Ectodermal cell (in vitro differentiated cells): ENCODE measurements around the gene LBHD2.

Experiments
- H3K27ac ChIP-seq: 2 replicates; pipeline ENCODE4 v1.7.0; 2013; ENCODE audit warnings: mild to moderate bottlenecking, low read depth, low read length; ENCODE audit not compliant: insufficient read depth, poor library complexity, severe bottlenecking
- H3K27me3 ChIP-seq: 2 replicates; pipeline ENCODE4 v1.7.0; 2013; ENCODE audit warnings: mild to moderate bottlenecking, low read length; ENCODE audit not compliant: insufficient read depth, control insufficient read depth, poor library complexity, severe bottlenecking
- H3K36me3 ChIP-seq: one replicate; pipeline ENCODE4 v1.7.0; 2013; ENCODE audit warnings: low read length; ENCODE audit not compliant: control insufficient read depth, insufficient read depth
- H3K4me1 ChIP-seq: one replicate; pipeline ENCODE4 v1.7.0; 2013; ENCODE audit warnings: low read length; ENCODE audit not compliant: control insufficient read depth, insufficient read depth
- H3K4me3 ChIP-seq: 2 replicates; pipeline ENCODE4 v1.7.0; 2013; ENCODE audit warnings: low read depth, low read length, control low read depth; ENCODE audit not compliant: insufficient read depth
- H3K9me3 ChIP-seq: 2 replicates; pipeline ENCODE4 v1.7.0; 2013; ENCODE audit warnings: mild to moderate bottlenecking, low read length, moderate library complexity; ENCODE audit not compliant: control insufficient read depth
- WGBS, 2 experiments: methylation state at CpG; one replicate each; pipeline ENCODE4 v1.1.7; 2013; ENCODE audit warnings: missing lambda C conversion rate in 2 of 2; 5-methylcytosine and 5-hydroxymethylcytosine counted together

The LBHD2 gene

GRCh38 chr14:103090481-103091020 lies 6.5 kb downstream of the LBHD2 start:
- Histone ChIP-seq H3K4me1 (peaks cover 8% of the 10 kb centered on the region), H3K9me3 (no peaks in the 10 kb centered on the region), H3K27me3 (peaks cover 19% of the 10 kb centered on the region), H3K27ac (no peak overlapping the region), H3K4me3 (no peak overlapping the region), H3K36me3 (no peaks in the 10 kb centered on the region)
- 86 to 91% methylated on average over 12 of the region's 12 CpGs for WGBS, 2 experiments

- WGBS, 2 experiments, result 18 to 20% methylated on average over 69 of the region's 69 CpGs
- Histone ChIP-seq H3K27ac (no peak overlapping the region), H3K27me3 (peaks cover 18% of the 10 kb centered on the region)
These were observed 7.3 kb downstream of the LBHD2 start for GRCh38 chr14:103091041-103091882.

GRCh38 chr14:103091883-103092222 lies 7.8 kb downstream of the LBHD2 start:
- Histone ChIP-seq H3K4me1 (peaks cover 8% of the 10 kb centered on the region), H3K4me3 (no peak overlapping the region), H3K27me3 (peaks cover 18% of the 10 kb centered on the region), H3K27ac (no peak overlapping the region), H3K36me3 (no peaks in the 10 kb centered on the region), H3K9me3 (no peaks in the 10 kb centered on the region)
- WGBS, 2 experiments, result 66 to 68% methylated on average over 9 of the region's 9 CpGs

More at GRCh38 chr14:103091041-103091882, 7.3 kb downstream of the LBHD2 start:
- H3K9me3 ChIP-seq, result no peaks in the 10 kb centered on the region
- peak overlapping the region; percentile 20 for H3K4me3 ChIP-seq
- no peaks in the 10 kb centered on the region for H3K36me3 ChIP-seq
- H3K4me1 ChIP-seq, result peaks cover 8% of the 10 kb centered on the region

GRCh38 chr14:103093856-103094405 lies 9.9 kb downstream of the LBHD2 start:
- no peak overlapping the region for H3K27ac ChIP-seq

GRCh38 chr14:103094406-103095209 lies 10.6 kb downstream of the LBHD2 start, which contains the start of gene EXOC3L4:
Gene EXOC3L4, plus strand, starts transcription at chr14:103094725. Its CDS starts 5,495 bp downstream, at chr14:103100220.
- no peak within 1 kb of the TSS for H3K4me3 ChIP-seq
- WGBS, 2 experiments, result 90 to 91% methylated on average over 23 of the region's 23 CpGs

More at GRCh38 chr14:103093856-103094405, 9.9 kb downstream of the LBHD2 start:
- WGBS, 2 experiments, result 58 to 62% methylated on average over 13 of the region's 13 CpGs
- Histone ChIP-seq H3K9me3 (no peaks in the 10 kb centered on the region), H3K4me3 (no peak overlapping the region), H3K36me3 (no peaks in the 10 kb centered on the region), H3K27me3 (peaks cover 18% of the 10 kb centered on the region), H3K4me1 (peaks cover 12% of the 10 kb centered on the region)

GRCh38 chr14:103095210-103095778 lies 11.3 kb downstream of the LBHD2 start:
- H3K9me3 ChIP-seq, result no peaks in the 10 kb centered on the region
- H3K4me1 ChIP-seq, result peaks cover 24% of the 10 kb centered on the region
- WGBS, 2 experiments, result 82 to 83% methylated on average over 11 of the region's 11 CpGs
- no peak overlapping the region for H3K27ac ChIP-seq
- H3K27me3 ChIP-seq, result peaks cover 14% of the 10 kb centered on the region
- H3K36me3 ChIP-seq, result no peaks in the 10 kb centered on the region
- H3K4me3 ChIP-seq, result no peak overlapping the region

More at GRCh38 chr14:103094406-103095209, 10.6 kb downstream of the LBHD2 start, which contains the start of gene EXOC3L4:
- no peaks in the 10 kb centered on the region for H3K36me3 ChIP-seq
- no peaks in the 10 kb centered on the region for H3K9me3 ChIP-seq
- no peak within 1 kb of the TSS for H3K27ac ChIP-seq
- H3K4me1 ChIP-seq, result peaks cover 19% of the 10 kb centered on the region
- H3K27me3 ChIP-seq, result peaks cover 18% of the 10 kb centered on the region

- peaks cover 23% of the 10 kb centered on the region for H3K4me1 ChIP-seq
- H3K27me3 ChIP-seq, result peaks cover 3% of the 10 kb centered on the region
- no peak overlapping the region for H3K27ac ChIP-seq
- no peaks in the 10 kb centered on the region for H3K9me3 ChIP-seq
- no peak overlapping the region for H3K4me3 ChIP-seq
- no peaks in the 10 kb centered on the region for H3K36me3 ChIP-seq
- WGBS, 2 experiments, result 66 to 72% methylated on average over 4 of the region's 4 CpGs
These were observed 12.4 kb downstream of the LBHD2 start for GRCh38 chr14:103096387-103096786.

GRCh38 chr14:103097244-103097993 lies 13.4 kb downstream of the LBHD2 start:
- H3K36me3 ChIP-seq, result no peaks in the 10 kb centered on the region
- peaks cover 23% of the 10 kb centered on the region for H3K4me1 ChIP-seq
- H3K4me3 ChIP-seq, result no peak overlapping the region
- peaks cover 11% of the 10 kb centered on the region for H3K27me3 ChIP-seq
- WGBS, 2 experiments, result 90 to 91% methylated on average over 26 of the region's 26 CpGs
- no peaks in the 10 kb centered on the region for H3K9me3 ChIP-seq
- no peak overlapping the region for H3K27ac ChIP-seq
